Measurements from ENCODE around the gene RTN4R.
"Not testable (repeated sequence)": the region's sequence is repeated elsewhere in the genome, so short reads cannot be mapped to it uniquely, and the experiment has no call there.

Gene RTN4R

DNA sequence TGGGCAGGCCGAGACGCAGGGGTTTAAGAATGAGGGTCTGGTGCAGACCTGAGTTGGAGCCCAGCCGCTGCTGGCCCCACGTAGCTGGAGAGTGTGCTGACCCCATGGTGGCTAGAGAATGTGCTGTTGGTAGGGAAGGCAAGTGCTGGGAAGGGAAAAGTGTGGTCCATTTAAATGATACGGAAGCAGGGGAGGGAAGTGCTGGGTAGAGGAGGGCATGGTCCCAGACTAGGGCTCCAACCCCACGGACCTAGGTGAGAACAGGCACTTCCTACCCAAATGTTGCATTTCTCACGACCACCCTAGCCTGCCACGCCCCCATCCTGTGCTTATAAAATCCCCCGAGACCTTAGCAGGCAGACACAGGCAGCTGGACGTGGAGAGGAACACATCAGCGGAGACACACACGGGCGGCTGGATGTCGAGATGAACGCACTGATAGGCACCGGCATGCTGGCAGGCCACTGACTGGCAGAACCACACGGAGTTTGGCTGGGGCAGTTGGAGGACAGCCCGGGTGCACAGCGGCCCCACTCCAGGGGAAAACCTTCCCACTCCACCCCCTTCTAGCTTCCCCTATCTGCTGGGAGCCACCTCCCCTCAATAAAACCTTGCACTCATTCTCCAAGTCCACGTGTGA is 18.8 kb upstream of the RTN4R start:
- DNase-seq: not testable (repeated sequence)

- not testable (repeated sequence) for DNase-seq
Measured at GRCh38 chr22:20286312-20286660, 18.2 kb upstream of the RTN4R start.

DNA sequence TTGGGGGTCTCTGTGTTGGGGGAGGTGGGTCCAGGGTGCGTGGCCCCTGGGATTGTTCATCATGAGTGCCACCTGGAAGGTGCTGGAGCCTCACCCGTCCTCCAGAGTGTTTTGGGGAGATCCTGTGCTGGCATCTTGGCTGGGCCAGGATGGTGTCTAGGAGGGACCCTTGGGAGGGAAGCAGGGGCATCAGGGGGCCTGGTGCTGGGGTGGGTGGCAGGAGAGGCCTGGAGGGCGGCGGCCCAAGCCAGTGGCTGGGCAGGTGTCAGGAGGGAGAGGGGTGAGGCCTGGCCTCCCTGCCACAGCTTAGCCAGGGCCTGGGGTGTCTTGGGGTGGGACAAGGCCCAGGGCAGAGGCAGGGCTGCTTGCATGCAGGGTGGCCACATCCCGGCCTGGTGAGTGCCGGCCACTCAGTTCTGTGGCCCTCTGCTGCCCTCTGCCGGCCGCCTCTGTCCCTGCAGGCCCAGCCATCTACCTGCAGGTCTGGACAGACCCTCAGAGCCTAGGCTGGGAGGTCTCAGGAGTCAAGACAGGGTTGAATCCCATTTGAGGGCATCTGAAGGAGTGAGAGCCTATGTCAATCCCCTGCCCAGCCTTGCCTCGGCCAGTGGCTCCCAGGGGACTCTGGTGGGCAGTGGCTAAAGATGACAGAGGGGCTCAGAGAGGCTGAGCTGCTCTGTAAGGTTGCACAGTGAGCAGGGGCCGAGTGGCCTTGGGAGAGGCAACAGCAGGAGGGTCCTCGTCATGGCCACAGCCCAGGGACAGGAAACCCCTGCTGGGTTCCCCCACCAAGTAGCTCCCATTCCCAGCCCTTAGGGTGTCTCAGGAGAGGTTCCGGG is 17.6 kb upstream of the RTN4R start:
- peak; percentile 68 to 69 for DNase-seq

DNA sequence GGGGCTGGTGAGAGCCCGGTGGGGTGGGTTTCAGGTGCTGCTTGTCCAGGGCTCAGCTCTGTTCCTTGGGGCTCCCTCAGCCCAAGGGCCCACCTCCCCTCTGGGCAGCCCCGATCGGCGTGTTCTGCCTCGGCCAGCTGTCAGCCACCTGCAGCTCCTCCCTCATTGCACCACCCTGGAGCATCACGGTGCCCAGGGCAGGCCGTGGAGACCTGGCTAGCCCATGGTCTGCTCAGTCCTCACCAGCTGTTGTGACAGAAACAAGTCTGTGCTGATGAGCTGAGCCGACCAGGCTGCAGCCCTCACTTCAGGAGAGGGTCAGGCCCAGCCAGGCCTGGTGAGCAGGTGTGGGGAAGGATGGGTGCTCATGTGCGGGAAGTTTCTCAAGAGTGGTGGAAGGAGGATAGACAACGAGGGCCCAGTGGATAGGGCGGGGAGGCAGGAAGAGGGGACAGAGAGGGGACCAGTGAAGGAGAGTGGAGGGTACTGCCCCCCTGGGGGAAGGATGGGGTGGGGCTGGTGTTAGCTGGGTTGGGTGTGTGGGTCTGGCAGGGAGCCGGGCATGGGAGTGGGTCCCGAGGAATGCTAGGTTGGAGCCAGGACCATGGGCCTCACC is 16.5 kb upstream of the RTN4R start:
- DNase-seq: no peak

GRCh38 chr22:20283674-20284066 is 15.6 kb upstream of the RTN4R start:
- DNase-seq: no peak

DNA sequence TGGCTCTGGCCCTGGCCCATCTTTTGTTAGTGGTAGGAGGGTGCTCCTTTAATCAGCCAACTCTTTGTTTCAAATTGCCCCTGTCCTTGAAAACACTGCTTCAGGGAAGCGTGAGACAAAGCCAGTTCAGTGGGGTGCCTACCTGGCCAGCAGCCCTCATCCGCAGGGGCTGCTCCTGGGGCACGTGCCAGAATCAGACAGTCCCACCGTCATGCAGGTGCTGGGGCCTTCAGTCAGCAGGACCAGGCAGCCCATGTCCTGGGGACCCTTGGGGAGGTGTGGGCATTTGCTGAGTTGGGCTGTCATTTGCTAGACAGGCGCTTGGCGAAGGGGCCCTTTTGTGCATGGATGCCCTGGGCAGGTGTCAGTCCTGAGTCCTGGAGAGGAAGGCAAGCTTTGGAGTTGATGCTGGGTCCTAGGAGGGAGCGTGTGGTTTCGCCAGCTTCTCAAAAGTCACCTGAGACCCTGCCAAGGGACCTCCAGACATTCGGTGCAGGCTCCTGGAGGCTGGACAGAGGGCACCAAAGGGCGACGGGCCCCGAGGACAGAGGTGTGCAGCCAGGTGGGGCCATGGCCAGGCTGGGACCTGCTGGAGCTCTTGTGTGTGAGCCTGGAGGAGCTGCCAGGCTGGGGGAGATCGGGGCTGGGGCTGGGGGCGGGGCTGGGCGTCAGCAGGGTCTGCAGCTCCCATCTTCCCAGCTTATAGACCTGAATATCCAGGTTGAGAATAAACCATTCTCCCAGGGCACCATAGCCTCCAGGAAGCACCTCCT is 15.0 kb upstream of the RTN4R start:
- DNase-seq: no peak

DNA sequence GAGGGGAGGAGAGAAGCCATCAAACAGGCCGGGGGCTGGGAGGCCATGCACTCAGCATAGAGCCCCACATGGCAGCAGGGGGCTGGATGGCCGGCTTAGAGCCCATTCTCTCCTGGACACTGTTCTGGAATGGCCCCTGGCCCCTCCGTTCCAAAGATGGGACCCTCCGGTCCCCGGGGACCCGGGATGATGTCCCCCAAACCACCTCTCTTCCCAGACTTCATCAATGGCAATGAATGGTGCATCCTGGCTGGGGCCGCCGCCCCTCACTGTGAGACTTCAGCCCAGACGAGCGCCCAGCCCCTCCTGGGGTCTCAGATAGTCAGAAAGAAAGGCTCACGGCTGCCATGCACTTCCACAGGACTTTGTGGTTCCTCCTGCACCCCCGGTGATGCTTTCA is 13.8 kb upstream of the RTN4R start:
- DNase-seq: no peak

GRCh38 chr22:20281473-20281872 is 13.4 kb upstream of the RTN4R start:
- not testable (repeated sequence) for DNase-seq

GRCh38 chr22:20280866-20281265 is 12.7 kb upstream of the RTN4R start:
- DNase-seq: no peak

- DNase-seq: not testable (repeated sequence)
Measured at GRCh38 chr22:20280163-20280562, 12.0 kb upstream of the RTN4R start.

GRCh38 chr22:20279662-20280134 is 11.6 kb upstream of the RTN4R start:
- DNase-seq: no peak

GRCh38 chr22:20278726-20279490 is 10.8 kb upstream of the RTN4R start:
- not testable (repeated sequence) for DNase-seq

DNA sequence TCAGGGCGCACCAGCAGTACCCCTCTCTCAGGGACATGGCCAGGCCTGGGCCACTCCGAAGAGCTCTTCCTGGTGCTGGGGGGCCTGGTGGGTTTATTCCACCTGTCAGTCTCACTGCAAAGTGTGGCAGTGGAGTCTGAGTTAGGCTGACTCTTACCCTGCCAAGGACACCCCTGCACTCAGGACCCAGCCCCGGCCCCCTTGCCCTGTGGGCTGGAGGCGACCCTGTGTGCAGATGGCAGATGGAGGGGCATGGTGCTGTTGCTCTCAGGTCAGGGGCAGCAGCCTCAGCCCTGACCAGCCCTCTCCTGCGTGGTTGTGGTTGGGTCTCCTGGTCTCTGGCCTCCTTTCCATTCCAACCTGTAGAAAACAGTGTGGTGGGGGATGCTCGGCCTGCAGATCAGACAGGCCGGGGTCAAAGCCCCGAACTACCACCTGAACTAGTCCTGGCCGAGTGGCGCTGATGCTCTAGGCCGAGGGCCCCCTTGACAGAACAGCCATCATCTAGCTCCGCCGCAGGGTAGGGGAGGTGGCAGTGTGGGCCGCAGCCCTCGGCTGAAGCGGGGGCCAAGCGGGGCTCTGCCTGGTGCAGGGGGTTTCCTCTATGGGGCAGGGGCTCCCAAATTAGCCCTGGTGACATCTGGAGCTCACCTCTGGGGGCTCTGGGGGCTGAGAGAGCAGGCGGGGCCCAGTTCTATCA is 10.0 kb upstream of the RTN4R start:
- not testable (repeated sequence) for DNase-seq

DNA sequence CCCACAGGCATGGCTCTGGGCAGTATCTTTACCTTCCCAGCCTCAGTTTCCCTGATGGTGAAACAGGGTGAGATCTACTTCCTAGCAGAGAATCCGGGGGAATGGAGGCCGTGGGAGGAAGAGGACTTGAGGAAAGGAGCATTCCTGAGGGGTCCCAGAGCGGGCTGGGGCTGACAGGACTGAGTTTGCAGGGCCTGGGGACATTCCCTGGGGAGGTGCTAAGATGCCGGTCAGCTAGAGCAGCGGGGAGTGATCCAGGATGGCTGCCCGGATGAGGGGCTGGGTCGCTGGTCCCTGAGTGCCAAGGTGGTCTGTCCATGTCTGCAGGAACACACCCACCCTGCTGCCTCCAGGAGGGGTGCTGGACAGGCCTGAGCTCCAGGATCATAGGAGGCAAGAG is 8.3 kb upstream of the RTN4R start:
- no peak for DNase-seq

DNA sequence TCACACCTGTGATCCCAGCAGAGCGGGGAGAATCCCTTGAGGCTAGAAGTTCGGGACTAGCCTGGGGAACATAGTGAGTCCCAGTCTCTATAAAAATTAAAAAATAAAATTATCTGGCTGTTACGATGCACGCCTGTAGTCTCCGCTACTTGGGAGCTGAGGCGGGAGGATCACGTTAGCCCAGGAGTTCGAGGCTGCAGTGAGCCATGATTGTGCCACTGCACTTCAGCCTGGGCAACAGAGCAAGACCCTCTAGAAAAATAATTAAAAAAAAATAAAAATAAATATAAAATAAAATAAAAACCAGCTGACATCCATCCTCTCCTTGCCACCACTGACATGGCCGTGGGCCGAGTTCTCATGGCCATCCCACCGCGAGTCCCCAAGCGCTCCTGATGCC is 7.7 kb upstream of the RTN4R start:
- DNase-seq: no peak

GRCh38 chr22:20275325-20275724 is 7.2 kb upstream of the RTN4R start:
- DNase-seq: not testable (repeated sequence)

- not testable (repeated sequence) for DNase-seq
Measured at GRCh38 chr22:20274374-20274773, 6.3 kb upstream of the RTN4R start.

- DNase-seq: no peak
Measured at GRCh38 chr22:20273758-20274181, 5.7 kb upstream of the RTN4R start.

DNA sequence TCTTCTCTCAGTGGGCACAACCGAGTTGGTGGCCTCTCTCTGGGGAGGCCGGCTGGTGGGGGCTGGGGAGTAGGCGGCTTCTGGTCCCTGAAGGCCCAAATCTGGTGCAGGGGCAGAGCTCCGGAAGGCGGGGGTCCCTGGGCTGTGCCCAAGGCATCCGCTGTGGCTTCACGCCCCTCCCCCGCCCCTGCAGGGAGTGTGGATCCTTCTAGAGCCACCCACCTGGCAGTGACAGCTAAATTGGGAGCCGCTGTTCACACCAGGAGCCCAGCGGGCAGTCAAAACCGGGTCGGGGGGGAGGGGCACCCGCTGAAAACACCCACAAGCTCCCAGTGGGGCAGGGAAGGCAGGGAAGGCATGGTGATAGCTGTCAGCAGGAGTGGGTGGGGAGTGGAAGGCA is 4.6 kb upstream of the RTN4R start:
- DNase-seq: no peak

DNA sequence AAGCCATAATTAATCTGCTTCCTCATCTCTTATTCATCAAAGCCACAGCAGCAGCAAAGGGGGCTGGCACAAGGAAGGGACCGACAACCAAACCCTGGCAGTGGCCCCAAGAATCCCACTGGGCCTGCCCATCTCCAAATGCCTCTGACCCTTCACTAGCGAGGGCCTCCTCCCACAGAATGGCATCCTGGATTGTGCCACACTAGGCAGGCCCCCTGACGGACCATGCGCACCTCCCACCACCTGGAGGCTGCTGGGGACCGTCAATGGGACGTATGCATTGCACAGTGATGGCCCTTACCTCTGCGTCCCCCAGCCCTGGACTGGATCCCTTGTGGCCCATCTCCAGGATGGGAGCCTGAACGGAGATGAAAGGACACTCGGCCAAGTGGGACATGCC is 4.1 kb upstream of the RTN4R start:
- DNase-seq: no peak

DNA sequence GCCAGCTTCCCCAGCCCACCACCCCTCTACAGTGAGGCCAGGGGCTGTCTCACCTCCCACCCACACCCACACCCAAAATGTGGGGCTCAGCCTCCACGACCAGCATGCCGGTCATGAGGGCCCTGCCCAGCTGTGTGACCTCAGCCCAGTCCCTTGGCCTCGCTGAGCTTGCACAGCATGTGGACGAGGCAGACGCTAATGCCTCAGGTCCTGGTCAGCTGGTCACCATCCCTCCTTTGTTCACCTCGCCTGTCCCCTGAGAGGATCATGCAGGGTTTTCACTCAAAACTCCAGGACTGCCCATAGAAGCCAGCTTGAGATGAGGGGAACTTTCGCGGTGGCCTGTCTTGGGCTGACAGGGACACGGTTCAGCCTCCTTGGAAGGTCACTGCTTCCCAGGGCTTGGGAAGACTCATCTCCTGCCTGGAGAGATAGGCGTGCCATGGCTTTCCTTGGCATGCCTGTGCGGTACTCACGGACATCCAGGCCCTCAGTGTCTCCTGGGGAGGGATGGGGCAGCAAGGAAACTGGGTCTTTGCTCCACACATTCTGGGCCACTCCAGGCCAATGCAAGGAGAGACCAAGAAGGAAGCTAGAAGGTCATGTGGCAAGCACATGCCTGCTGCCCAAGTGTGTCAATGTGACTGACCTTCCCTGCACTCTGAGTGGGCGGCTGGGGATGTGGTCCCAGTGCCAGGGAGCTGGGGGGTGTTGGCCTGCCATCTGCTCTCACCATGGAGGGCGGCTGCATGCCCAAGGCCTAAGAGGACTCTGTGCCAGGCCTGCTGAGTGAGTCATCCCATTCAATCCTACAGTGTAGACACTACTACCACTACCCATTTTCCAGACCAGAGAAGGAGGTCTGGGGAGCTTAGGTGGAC is 3.2 kb upstream of the RTN4R start:
- DNase-seq: no peak

All from activated CD4-positive, alpha-beta T cell treated with anti-CD3 and anti-CD28 coated beads for 4 hours (primary cell).